ENCODE data around the gene PSG3. TPM values are rescaled to one million over a fixed set of nuclear protein-coding genes. Genes with fewer than 3 reads are reported as not detected.
"Not testable (repeated sequence)": the region's sequence is repeated elsewhere in the genome, so short reads cannot be mapped to it uniquely, and the experiment has no call there.

PSG3 gene
- total RNA-seq, 6 donors from 2014 or later, result not detected

GRCh38 chr19:42741726-42742607 lies 1.7 kb upstream of the PSG3 start:
- whole genome bisulfite sequencing, 2 donors, result 33 to 35% methylated on average over 7 to 14 of the region's 14 CpGs
- H3K4me3 ChIP-seq; H3K27me3 ChIP-seq; ATAC-seq (ENCODE audit: low FRiP score in 2 of 2); H3K27ac ChIP-seq; H3K9me3 ChIP-seq; H3K36me3 ChIP-seq; H3K4me1 ChIP-seq: not testable (repeated sequence)
- TF ChIP-seq, protein P1, sequence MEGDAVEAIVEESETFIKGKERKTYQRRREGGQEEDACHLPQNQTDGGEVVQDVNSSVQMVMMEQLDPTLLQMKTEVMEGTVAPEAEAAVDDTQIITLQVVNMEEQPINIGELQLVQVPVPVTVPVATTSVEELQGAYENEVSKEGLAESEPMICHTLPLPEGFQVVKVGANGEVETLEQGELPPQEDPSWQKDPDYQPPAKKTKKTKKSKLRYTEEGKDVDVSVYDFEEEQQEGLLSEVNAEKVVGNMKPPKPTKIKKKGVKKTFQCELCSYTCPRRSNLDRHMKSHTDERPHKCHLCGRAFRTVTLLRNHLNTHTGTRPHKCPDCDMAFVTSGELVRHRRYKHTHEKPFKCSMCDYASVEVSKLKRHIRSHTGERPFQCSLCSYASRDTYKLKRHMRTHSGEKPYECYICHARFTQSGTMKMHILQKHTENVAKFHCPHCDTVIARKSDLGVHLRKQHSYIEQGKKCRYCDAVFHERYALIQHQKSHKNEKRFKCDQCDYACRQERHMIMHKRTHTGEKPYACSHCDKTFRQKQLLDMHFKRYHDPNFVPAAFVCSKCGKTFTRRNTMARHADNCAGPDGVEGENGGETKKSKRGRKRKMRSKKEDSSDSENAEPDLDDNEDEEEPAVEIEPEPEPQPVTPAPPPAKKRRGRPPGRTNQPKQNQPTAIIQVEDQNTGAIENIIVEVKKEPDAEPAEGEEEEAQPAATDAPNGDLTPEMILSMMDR (IDR thresholded peaks at IDR 0.05), result peak in 5 of 6 experiments; percentile 19 to 47 (median 40)
- DNase-seq, result peak in 1 of 2 donors; percentile 30

- ATAC-seq (ENCODE audit: low FRiP score in 2 of 2); H3K36me3 ChIP-seq; H3K4me1 ChIP-seq; H3K27me3 ChIP-seq; DNase-seq; H3K4me3 ChIP-seq; H3K9me3 ChIP-seq; H3K27ac ChIP-seq: not testable (repeated sequence)
- WGBS, 2 donors, result 71 to 72% methylated on average over 2 of the region's 2 CpGs
Observed at GRCh38 chr19:42737581-42738011, 2.7 kb downstream of the PSG3 start.

DNA sequence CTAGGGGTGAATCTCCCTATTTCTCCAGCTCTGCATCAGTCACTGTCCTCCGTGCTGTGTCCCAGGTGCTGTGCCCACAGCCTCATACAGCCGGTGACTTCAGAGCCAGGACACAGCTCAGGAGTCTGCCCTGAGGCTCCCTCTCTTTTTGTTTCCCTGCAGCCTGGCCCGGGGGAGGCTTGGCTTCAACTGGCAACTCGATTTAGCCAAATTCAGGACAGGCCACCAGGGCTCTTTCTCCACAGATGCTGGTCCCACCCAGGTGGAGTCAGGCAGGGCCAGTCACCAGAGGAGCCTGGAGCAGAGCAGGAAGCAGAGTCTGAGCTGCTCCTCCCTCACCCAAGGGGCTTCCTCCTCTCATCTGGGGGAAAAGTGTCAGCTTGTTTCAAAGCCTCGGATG lies 11.9 kb downstream of the PSG3 start:
- not testable (repeated sequence) for H3K36me3 ChIP-seq; H3K4me1 ChIP-seq; H3K9me3 ChIP-seq; DNase-seq; H3K4me3 ChIP-seq; H3K27ac ChIP-seq; H3K27me3 ChIP-seq; ATAC-seq (ENCODE audit: low FRiP score in 2 of 2)
- 49 to 67% methylated on average over 5 of the region's 5 CpGs for WGBS, 2 donors

DNA sequence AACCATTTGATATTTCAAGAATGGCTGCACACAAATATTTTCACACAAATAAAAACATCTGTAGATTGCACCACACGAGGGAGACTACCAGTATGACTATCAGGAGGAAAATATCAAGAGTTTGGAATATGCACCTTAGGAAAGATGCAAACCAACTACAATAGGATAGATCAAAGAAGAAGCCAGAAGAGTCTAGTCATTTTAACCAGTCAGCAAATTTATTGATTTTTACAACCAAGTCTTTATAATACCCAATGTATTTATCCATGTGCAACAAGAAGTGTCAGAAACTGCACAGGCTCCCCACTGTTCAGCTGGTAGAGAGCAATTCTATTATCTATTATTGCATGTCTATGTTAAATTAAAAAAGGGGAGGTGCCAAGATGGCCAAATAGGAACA lies 26.3 kb downstream of the PSG3 start:
- H3K27ac ChIP-seq; H3K9me3 ChIP-seq; H3K4me3 ChIP-seq; H3K36me3 ChIP-seq; H3K4me1 ChIP-seq; DNase-seq; ATAC-seq (ENCODE audit: low FRiP score in 2 of 2); H3K27me3 ChIP-seq: not testable (repeated sequence)
- WGBS, 2 donors, result 50 to 68% methylated on average over 1 of the region's 1 CpG

DNA sequence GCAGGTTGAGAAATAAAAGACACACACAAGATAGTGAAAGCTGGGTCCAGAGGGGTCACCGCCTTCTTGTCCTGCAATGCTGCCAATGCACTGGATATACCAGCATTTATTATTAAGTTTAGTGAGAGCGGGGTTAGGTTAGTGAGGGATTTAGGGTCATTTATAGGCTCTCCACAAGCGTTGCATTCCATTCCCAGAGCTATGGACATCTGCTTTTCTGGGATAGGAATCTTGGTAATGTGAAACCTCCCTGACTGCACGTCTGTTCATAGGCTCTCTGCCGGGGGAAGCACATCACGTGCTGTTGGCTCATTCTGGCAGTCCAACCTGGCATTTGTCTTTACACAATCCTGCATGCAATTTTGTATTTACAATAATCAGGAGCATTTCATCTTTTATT lies 27.5 kb downstream of the PSG3 start:
- ATAC-seq (ENCODE audit: low FRiP score in 2 of 2); H3K27me3 ChIP-seq; DNase-seq; H3K36me3 ChIP-seq; H3K9me3 ChIP-seq; H3K4me3 ChIP-seq; H3K27ac ChIP-seq; H3K4me1 ChIP-seq: not testable (repeated sequence)
- WGBS, 2 donors, result 75 to 77% methylated on average over 6 of the region's 6 CpGs

DNA sequence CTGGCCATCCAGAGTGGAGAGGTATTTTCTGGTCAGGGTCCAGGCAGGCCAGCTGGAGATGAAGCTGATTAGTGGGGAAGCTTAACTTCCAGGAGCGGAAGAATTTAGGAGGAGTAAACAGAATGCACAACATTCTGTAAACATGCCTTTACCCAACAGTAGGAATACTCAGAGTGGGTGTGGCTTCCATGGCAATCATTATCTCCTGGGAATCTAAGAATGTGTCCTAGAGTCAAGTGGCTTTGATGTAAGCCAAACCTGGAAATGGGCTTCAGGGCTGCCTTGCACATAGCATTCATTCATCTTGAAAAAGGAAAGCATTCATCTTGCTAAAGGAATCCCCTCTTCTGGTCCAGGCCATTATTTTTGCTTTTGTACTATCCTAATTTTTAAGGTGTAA lies 29.3 kb downstream of the PSG3 start:
- WGBS, 2 donors, result 64 to 78% methylated on average over 1 of the region's 1 CpG
- not testable (repeated sequence) for H3K27ac ChIP-seq; H3K4me3 ChIP-seq; DNase-seq; H3K4me1 ChIP-seq; H3K27me3 ChIP-seq; ATAC-seq (ENCODE audit: low FRiP score in 2 of 2); H3K36me3 ChIP-seq; H3K9me3 ChIP-seq

DNA sequence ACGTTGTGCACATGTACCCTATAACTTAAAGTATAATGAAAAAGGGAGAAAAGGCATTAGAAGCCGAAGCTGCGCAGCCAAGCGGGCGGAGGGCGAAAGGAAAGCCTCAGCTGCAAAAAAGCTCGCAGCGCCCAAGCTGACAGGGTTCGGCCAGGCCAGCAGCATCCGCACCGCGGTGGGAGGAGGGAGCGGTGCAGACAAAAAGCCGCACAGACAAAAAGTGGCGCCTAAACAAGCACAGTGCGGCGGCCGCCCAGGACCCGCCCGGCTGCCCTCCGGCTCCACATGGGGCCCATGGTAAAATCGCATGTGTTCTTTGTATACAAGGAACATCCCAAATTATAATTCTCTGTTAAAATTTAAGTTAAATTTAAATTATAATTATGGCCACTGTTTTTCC lies 42.4 kb downstream of the PSG3 start:
- no peak for TF ChIP-seq POLR2A (IDR thresholded peaks at IDR 0.05)
- TF ChIP-seq POLR2AphosphoS5 (IDR thresholded peaks at IDR 0.05), result no peak
- TF ChIP-seq, protein P1 (IDR thresholded peaks at IDR 0.05), result no peak
- TF ChIP-seq EP300 (IDR thresholded peaks at IDR 0.05), result no peak
- ATAC-seq (ENCODE audit: low FRiP score in 2 of 2) (no peak), DNase-seq (peak in 1 of 2 donors; percentile 52)
- Histone ChIP-seq H3K36me3 (no peaks in the 10 kb centered on the region), H3K4me1 (no peaks in the 10 kb centered on the region), H3K9me3 (no peaks in the 10 kb centered on the region), H3K4me3 (no peak overlapping the region), H3K27ac (no peak overlapping the region), H3K27me3 (no peaks in the 10 kb centered on the region)
- 24 to 31% methylated on average over 22 of the region's 22 CpGs for WGBS, 2 donors
